ENCODE data around the gene ANKRD44. TPM values are rescaled to one million over a fixed set of nuclear protein-coding genes. Genes with fewer than 3 reads are reported as not detected.

Gene ANKRD44
- total and polyA plus RNA-seq, 2 of the 8 experiments (the other 6 are each of a cell fraction or from before 2014, with no cell fraction given), result 1.2 to 1.3 TPM

DNA sequence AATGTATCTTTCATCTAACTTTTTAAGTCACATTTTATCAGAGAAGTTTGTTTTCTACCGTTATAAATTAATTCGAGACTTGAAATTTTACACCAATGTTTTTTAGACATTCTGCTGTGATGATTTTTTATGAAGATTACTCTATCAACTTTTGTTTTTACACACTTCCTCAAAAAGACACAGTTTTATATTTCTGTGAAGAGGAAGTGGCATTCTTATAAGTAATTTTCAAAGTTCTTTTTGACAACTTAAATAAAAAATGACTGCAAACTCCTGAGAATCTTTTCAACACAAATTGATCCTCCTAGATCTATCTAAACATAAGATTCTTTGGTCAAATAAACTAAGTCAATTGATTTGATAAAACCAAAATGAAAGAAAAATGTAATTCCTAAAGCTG lies 13.7 kb downstream of the ANKRD44 start:
- Histone ChIP-seq H3K4me1 (replicated peaks in 1 of 4; ENCODE audit: control insufficient read depth in 3 of 4, insufficient read depth in 4 of 4, low read length in 3 of 4) (no peaks in the 10 kb centered on the region), H3K18ac (ENCODE audit: extremely low read depth, low read length) (no peak overlapping the region)
- CTCF ChIA-PET (ENCODE audit: partially characterized antibody), result interaction anchor here (0.5 kb wide), 1 partner anchor 170 kb away, joined by 3 read pairs; no protein-coding TSS in a partner anchor

More for the DNA sequence above, 13.7 kb downstream of the ANKRD44 start:
- H2AFZ ChIP-seq (ENCODE audit: low read length), result no peak overlapping the region
- no peak overlapping the region for H3K4me3 ChIP-seq (ENCODE audit: extremely low read depth in 1 of 4, insufficient read depth in 2 of 4, low read depth in 3 of 4, low read length in 4 of 4)
- no peaks in the 10 kb centered on the region for H3K9me3 ChIP-seq (ENCODE audit: insufficient read depth in 2 of 2, low read depth in 1 of 2, low read length in 1 of 2)
- no peak overlapping the region for H2BK12ac ChIP-seq (ENCODE audit: low read depth, low read length)
- H2BK20ac ChIP-seq (ENCODE audit: low read length), result no peak overlapping the region
- no peak overlapping the region for H3K4ac ChIP-seq (replicated peaks; ENCODE audit: insufficient read length, low read depth, low read length)
- H3K56ac ChIP-seq (replicated peaks; ENCODE audit: insufficient read length, low read depth, low read length), result no peak overlapping the region
- no peaks in the 10 kb centered on the region for H3K79me2 ChIP-seq (ENCODE audit: control insufficient read depth in 1 of 2, insufficient read depth in 2 of 2, low read length in 2 of 2)
- no peak overlapping the region for H2BK120ac ChIP-seq (replicated peaks; ENCODE audit: low read depth, low read length)
- H3K36me3 ChIP-seq (ENCODE audit: control insufficient read depth in 2 of 4, insufficient read depth in 4 of 4, low read length in 3 of 4), result no peaks in the 10 kb centered on the region
- H3K23me2 ChIP-seq (ENCODE audit: low read depth, low read length), result no peaks in the 10 kb centered on the region
- POLR2A ChIA-PET (ENCODE audit: partially characterized antibody), result no interaction called here
- no peak for FAIRE-seq
- TF ChIP-seq CREB1 (IDR thresholded peaks at IDR 0.05) (no peak), SP2 (IDR thresholded peaks at IDR 0.05; ENCODE audit: low read length) (no peak), TAF1 (IDR thresholded peaks at IDR 0.05; ENCODE audit: low read depth, low read length) (no peak), GTF2F1 (IDR thresholded peaks at IDR 0.05; ENCODE audit: borderline replicate concordance, low read depth, low read length) (no peak), EGR1 (IDR thresholded peaks at IDR 0.05; ENCODE audit: borderline replicate concordance, low read depth, low read length) (no peak), TBP (IDR thresholded peaks at IDR 0.05; ENCODE audit: low read depth, low read length) (no peak), GABPA (IDR thresholded peaks at IDR 0.05; ENCODE audit: borderline replicate concordance, insufficient read depth, low read length) (no peak), SIRT6 (IDR thresholded peaks at IDR 0.05; ENCODE audit: low read length) (no peak), HDAC6 (IDR thresholded peaks at IDR 0.05; ENCODE audit: low read depth, low read length) (no peak), RBBP5 (IDR thresholded peaks at IDR 0.05; ENCODE audit: borderline replicate concordance, low read depth, low read length) (no peak)
- TF ChIP-seq, protein P1, sequence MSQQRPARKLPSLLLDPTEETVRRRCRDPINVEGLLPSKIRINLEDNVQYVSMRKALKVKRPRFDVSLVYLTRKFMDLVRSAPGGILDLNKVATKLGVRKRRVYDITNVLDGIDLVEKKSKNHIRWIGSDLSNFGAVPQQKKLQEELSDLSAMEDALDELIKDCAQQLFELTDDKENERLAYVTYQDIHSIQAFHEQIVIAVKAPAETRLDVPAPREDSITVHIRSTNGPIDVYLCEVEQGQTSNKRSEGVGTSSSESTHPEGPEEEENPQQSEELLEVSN (IDR thresholded peaks at IDR 0.05), result no peak
- no peak overlapping the region for H3K27ac ChIP-seq (ENCODE audit: low read depth, low read length)
- no peaks in the 10 kb centered on the region for H4K20me1 ChIP-seq (replicated peaks in 1 of 2; ENCODE audit: control insufficient read depth in 1 of 2, insufficient read depth in 2 of 2, low read length in 2 of 2)
- H2AK5ac ChIP-seq (ENCODE audit: low read depth, low read length), result no peak overlapping the region
- DNase-seq (ENCODE audit: low read depth in 1 of 2, low spot score in 2 of 2), result no peak
- H2BK5ac ChIP-seq (ENCODE audit: low read depth, low read length), result no peak overlapping the region
- no peak overlapping the region for H3K4me2 ChIP-seq (ENCODE audit: insufficient read depth in 1 of 2, low read depth in 2 of 2, low read length in 2 of 2)
- H4K91ac ChIP-seq (replicated peaks; ENCODE audit: insufficient read length, low read length), result no peak overlapping the region
- no peak overlapping the region for H3K14ac ChIP-seq (ENCODE audit: insufficient read length)
- H4K5ac ChIP-seq (ENCODE audit: insufficient read length, low read depth, low read length), result no peak overlapping the region
- H3K27me3 ChIP-seq (replicated peaks in 1 of 4; ENCODE audit: control insufficient read depth in 3 of 4, extremely low read depth in 1 of 4, insufficient read depth in 3 of 4, low read length in 3 of 4), result no peaks in the 10 kb centered on the region
- no peak overlapping the region for H4K8ac ChIP-seq (ENCODE audit: extremely low read depth, insufficient read depth, low read length)
- H3K79me1 ChIP-seq (ENCODE audit: low read depth, low read length), result no peaks in the 10 kb centered on the region
- no peak overlapping the region for H3K23ac ChIP-seq (ENCODE audit: insufficient read length)
- H3K9ac ChIP-seq (replicated peaks in 1 of 4; ENCODE audit: extremely low read depth in 1 of 4, low read depth in 3 of 4, low read length in 3 of 4), result no peak overlapping the region
- no peak overlapping the region for H2BK15ac ChIP-seq (ENCODE audit: low read length)
- 88% methylated on average over 2 of the region's 2 CpGs; no CpG with 5 or more reads in 1 of the 2 experiments for WGBS, 2 experiments (ENCODE audit: extremely low coverage in 1 of 2, insufficient coverage in 1 of 2, insufficient read length in 1 of 2, insufficient replicate concordance in 2 of 2, low coverage in 1 of 2, low lambda C conversion rate in 2 of 2, missing lambda C conversion rate in 1 of 2)

All from H1 (cell line).